Naive thymus-derived CD8-positive, alpha-beta T cell (primary cell): ENCODE data around the gene ASPSCR1. TPM values are rescaled to one million over a fixed set of nuclear protein-coding genes. Genes with fewer than 3 reads are reported as not detected.

Experiments
- ATAC-seq, 2 donors: fragments of 150-1000 bp; cut with Tn5 transposase in 1 of 2; sonication (Bioruptor Pico), chemical (Tn5 transposase) in 1 of 2; 1 replicate in 1 of 2; 2 replicates in 1 of 2; pipeline ENCODE4 v1.10.0; 2021; ENCODE audit warnings: mild to moderate bottlenecking in 2 of 2, moderate library complexity in 2 of 2
- POLR2A ChIA-PET: fragments of 350-600 bp; sonication (Branson Sonifier 250); formaldehyde crosslinking; loops from one replicate; lab custom pipeline; 2021; ENCODE audit warnings: antibody characterized with exemption; lab: Charles Lee
- DNase-seq, 10 donors: peaks; one replicate each; pipeline versions ENCODE4 v3.0.0 to v3.0.0-alpha.2; 2020 to 2022
- H3K27ac Mint-ChIP-seq, 10 donors: one replicate each; pipeline ENCODE4 v1.8.0; 2020 to 2022; ENCODE audit warnings: mild to moderate bottlenecking in 10 of 10, mixed read lengths in 10 of 10, moderate library complexity in 4 of 10, inconsistent platforms in 1 of 10
- H3K27me3 Mint-ChIP-seq, 5 donors: one replicate each; pipeline ENCODE4 v1.8.0; 2021 to 2022; ENCODE audit warnings: mixed read lengths in 5 of 5
- H3K36me3 Mint-ChIP-seq, 3 donors: one replicate each; pipeline ENCODE4 v1.8.0; 2020 to 2022; ENCODE audit warnings: mixed read lengths in 3 of 3, mild to moderate bottlenecking in 2 of 3, inconsistent platforms in 1 of 3
- H3K4me1 Mint-ChIP-seq, 4 donors: one replicate each; pipeline ENCODE4 v1.8.0; 2021 to 2022; ENCODE audit warnings: mixed read lengths in 4 of 4
- H3K4me3 Mint-ChIP-seq, 10 donors: one replicate each; pipeline ENCODE4 v1.8.0; 2020 to 2022; ENCODE audit warnings: mild to moderate bottlenecking in 10 of 10, mixed read lengths in 10 of 10, moderate library complexity in 6 of 10, inconsistent platforms in 1 of 10
- H3K9me3 Mint-ChIP-seq, 9 donors: one replicate each; pipeline ENCODE4 v1.8.0; 2020 to 2022; ENCODE audit warnings: mixed read lengths in 9 of 9, mild to moderate bottlenecking in 3 of 9, inconsistent platforms in 1 of 9, moderate library complexity in 1 of 9
- polyA plus RNA-seq, 3 donors: library from polyadenylated mRNA; unstranded; fragments of 300-500 nt; fragmentation: Illumina TruSeq; gene quantifications; one replicate each; pipeline ENCODE4 v1.2.3, GENCODE V29; 2021
- total RNA-seq, 8 experiments: library from RNA in 2 of 8; stranded (reverse) in 2 of 8; gene quantifications; one replicate each; pipeline ENCODE4 v1.2.3 and lab custom pipeline; 2021 to 2026

ASPSCR1 gene
- total and polyA plus RNA-seq, 5 experiments from 2014 or later, result 28.1 to 47.7 (median 33.4) TPM

DNA sequence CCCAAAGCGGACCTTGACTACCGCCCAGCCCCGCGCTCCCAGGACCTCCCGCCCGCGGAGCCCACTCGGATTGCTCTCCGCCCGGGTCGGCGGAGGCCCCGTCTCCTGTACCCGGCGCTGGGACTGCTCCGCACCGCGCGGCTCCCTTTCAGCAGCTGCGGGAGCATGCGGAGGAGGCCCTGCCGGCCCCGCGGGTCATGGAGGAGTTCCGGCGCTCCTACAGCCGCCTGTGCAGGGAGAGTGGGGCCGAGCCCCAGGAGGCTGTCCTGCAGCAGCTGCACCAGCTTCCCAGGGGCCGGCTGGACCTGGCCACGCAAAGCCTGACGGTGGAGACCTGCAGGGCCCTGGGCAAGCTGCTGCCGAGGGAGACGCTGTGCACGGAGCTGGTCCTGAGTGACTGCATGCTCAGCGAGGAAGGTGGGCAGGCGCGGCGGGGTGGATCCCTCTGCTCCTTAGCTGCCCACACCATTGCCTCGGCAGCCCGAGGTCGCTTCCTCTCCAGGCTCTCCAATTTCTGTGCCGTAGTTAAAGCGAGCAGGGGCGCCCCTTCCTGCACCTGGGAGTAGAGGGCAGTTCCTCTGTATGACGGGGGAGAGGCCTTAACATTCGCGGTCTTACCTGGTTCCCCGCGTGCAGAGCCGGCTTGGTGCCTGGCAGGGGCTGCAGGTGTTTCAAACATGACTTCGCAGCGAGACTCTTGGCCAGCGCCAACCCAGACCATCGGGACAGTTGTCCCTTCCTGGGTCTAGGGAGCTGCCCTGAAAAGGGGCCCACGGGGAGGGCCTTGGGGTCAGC lies 46.2 kb downstream of the ASPSCR1 start:
- Mint-ChIP-seq H3K4me1 (peaks cover 12 to 29% (median 24%) of the 10 kb centered on the region in 4 donors), H3K36me3 (peaks cover 0 to 1% (median 0%) of the 10 kb centered on the region in 3 donors), H3K27me3 (no peaks in the 10 kb centered on the region), H3K9me3 (no peaks in the 10 kb centered on the region), H3K4me3 (peak overlapping the region; percentile 67 to 88 (median 76)), H3K27ac (peak overlapping the region in 3 of 10 donors; percentile 9 to 22 (median 15))
- peak in 1 of 2 donors; percentile 8 for ATAC-seq
- POLR2A ChIA-PET, result interaction anchor here (1.0 to 6.0 kb wide), 12 partner anchors 14 to 269 kb away, joined by 3 to 61 read pairs (median 5); partner anchors contain the start of genes ARHGDIA, ASPSCR1, DCXR and DUS1L
- DNase-seq, result peak in 2 of 10 donors; percentile 13 to 27

DNA sequence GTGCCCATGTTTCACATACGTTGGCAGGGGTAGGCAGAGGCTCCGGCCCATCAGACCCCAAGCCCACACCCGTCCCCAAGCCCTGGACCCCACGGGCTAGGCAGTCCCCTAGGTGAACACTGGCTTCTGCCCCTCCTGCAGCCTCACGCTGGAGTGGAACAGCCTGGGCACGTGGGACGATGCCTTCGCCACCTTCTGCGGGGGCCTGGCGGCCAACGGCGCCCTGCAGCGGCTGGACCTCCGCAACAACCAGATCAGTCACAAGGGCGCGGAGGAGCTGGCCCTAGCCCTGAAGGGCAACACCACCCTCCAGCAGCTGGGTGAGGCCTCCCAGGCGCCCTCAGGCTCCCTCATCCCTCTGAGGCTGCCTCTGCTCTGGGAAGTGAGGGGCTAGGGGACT lies 47.4 kb downstream of the ASPSCR1 start:
- no peaks in the 10 kb centered on the region for H3K27me3 Mint-ChIP-seq
- POLR2A ChIA-PET, result interaction anchor here (3.0 to 6.0 kb wide), 2 partner anchors 13 to 102 kb away, joined by 13 to 22 read pairs; partner anchors contain the start of gene DCXR
- no peak overlapping the region for H3K27ac Mint-ChIP-seq
- peaks cover 14 to 36% (median 29%) of the 10 kb centered on the region in 4 donors for H3K4me1 Mint-ChIP-seq
- peak overlapping the region in 1 of 10 donors; percentile 4 for H3K4me3 Mint-ChIP-seq
- ATAC-seq, result no peak
- DNase-seq, result no peak
- H3K36me3 Mint-ChIP-seq, result no peaks in the 10 kb centered on the region
- H3K9me3 Mint-ChIP-seq, result no peaks in the 10 kb centered on the region

DNA sequence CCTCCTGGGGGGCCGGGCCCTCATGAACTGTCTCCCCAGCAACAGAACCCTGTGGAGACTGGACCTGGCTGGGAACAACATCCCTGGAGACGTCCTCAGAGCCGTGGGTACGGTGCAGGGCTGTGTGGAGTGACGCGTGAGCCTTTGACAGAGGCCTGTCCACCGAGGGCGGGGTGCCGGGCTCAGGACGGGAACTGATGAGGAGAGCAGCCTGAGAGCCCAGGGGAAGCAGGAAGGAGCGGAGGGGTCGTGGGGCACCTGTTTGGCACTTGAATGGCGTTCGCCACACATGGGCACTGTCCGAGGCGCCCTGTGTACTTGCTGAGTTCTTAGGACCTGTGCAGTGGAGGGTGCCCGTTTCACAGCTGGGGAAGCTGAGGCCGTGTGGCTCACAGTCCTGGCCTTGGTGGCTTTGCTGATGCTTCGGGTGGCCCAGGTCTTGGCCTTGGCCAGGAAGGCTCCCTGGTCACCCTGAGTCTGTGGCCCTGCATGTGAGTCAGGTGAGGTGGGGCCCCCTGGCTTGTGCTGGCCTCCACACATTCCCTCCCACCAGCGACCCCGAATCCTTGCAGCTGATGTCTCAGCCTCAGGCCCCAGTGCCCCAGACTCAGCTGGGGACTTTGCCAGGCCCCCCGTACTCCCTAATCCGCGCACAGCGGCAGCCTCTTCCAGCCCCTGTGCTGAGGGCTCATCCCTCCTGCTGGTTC lies 48.1 kb downstream of the ASPSCR1 start:
- Mint-ChIP-seq H3K4me3 (peak overlapping the region in 3 of 10 donors; percentile 27 to 65 (median 57)), H3K9me3 (no peaks in the 10 kb centered on the region), H3K4me1 (peaks cover 15 to 33% (median 30%) of the 10 kb centered on the region in 4 donors), H3K36me3 (no peaks in the 10 kb centered on the region), H3K27ac (peak overlapping the region in 1 of 10 donors; percentile 20), H3K27me3 (no peaks in the 10 kb centered on the region)
- POLR2A ChIA-PET, result interaction anchor here (1.2 to 6.0 kb wide), 2 partner anchors 12 to 66 kb away, joined by 3 to 22 read pairs; partner anchors contain the start of gene DCXR
- ATAC-seq, result no peak
- DNase-seq, result no peak

DNA sequence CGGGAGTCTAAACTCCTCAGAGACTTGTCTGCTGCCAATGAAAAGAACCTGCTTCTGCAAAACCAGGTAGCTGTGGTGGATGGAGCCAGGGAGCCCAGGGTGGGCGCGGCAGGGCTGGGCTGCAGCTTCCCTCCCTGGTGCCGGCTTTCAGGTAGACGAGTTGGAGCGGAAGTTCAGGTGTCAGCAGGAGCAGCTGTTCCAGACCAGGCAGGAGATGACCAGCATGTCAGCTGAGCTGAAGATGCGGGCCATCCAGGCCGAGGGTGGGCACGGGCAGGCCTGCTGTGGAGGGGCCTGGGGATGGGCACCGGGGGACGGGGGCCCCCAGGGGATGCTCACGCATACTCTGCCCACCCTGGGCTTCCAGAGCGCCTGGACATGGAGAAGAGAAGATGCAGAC lies 50.8 kb downstream of the ASPSCR1 start:
- POLR2A ChIA-PET, result interaction anchor here (0.7 to 1.3 kb wide), 2 partner anchors 60 to 127 kb away, joined by 3 to 4 read pairs; no protein-coding TSS in a partner anchor
- ATAC-seq (no peak), DNase-seq (no peak)
- Mint-ChIP-seq H3K36me3 (no peaks in the 10 kb centered on the region), H3K4me3 (peak overlapping the region in 1 of 10 donors; percentile 6), H3K27me3 (no peaks in the 10 kb centered on the region), H3K27ac (no peak overlapping the region), H3K4me1 (peaks cover 10 to 20% (median 15%) of the 10 kb centered on the region in 4 donors), H3K9me3 (no peaks in the 10 kb centered on the region)

DNA sequence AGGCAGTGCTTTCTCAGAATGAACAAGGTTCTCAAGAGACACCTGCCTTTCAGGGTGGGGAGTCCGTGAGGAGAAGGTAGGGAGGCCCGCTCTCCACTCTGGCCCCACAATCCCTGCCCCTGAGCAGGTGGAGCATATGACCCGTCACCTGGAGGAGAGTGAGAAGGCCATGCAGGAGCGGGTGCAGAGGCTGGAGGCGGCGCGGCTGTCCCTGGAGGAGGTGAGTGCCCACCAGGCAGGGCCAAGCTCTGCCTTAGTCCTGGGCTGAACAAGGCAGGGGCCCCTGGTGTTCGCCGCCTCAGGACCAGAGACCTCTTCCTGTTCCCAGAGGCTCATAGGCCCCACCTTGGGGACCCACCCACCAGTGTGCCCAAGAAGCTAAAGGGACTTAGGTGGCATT lies 51.5 kb downstream of the ASPSCR1 start:
- no peaks in the 10 kb centered on the region for H3K9me3 Mint-ChIP-seq
- peaks cover 9 to 15% (median 11%) of the 10 kb centered on the region in 4 donors for H3K4me1 Mint-ChIP-seq
- peak overlapping the region in 3 of 10 donors; percentile 10 to 77 (median 59) for H3K4me3 Mint-ChIP-seq
- no peaks in the 10 kb centered on the region for H3K27me3 Mint-ChIP-seq
- POLR2A ChIA-PET, result interaction anchor here (1.3 kb wide), 1 partner anchor 61 kb away, joined by 4 read pairs; no protein-coding TSS in a partner anchor
- H3K27ac Mint-ChIP-seq, result no peak overlapping the region
- ATAC-seq (no peak), DNase-seq (no peak)
- H3K36me3 Mint-ChIP-seq, result no peaks in the 10 kb centered on the region

DNA sequence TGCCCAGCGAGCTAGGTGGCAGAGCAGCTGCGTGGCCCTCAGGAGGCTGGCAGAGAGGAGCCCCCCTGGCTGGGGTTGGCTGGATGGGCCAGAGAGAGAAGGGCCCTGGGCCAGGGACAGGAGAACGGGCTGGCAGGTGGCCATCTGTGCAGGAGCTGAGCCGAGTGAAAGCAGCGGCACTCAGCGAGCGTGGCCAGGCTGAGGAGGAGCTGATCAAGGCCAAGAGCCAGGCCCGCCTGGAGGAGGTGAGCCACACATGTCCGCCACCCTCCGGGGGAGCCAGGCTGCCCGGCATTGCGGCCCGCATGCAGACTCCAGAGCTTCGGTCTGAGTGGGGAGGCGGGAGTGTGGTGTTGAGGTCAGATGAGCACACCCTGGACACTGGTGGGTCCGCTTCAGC lies 52.0 kb downstream of the ASPSCR1 start:
- Mint-ChIP-seq H3K4me1 (peaks cover 9 to 13% (median 10%) of the 10 kb centered on the region in 4 donors), H3K36me3 (no peaks in the 10 kb centered on the region), H3K4me3 (peak overlapping the region in 9 of 10 donors; percentile 10 to 77 (median 59)), H3K27me3 (no peaks in the 10 kb centered on the region), H3K9me3 (no peaks in the 10 kb centered on the region), H3K27ac (peak overlapping the region in 1 of 10 donors; percentile 36)
- POLR2A ChIA-PET, result interaction anchor here (1.2 kb wide), 1 partner anchor 125 kb away, joined by 3 read pairs; no protein-coding TSS in a partner anchor
- ATAC-seq (no peak), DNase-seq (no peak)

DNA sequence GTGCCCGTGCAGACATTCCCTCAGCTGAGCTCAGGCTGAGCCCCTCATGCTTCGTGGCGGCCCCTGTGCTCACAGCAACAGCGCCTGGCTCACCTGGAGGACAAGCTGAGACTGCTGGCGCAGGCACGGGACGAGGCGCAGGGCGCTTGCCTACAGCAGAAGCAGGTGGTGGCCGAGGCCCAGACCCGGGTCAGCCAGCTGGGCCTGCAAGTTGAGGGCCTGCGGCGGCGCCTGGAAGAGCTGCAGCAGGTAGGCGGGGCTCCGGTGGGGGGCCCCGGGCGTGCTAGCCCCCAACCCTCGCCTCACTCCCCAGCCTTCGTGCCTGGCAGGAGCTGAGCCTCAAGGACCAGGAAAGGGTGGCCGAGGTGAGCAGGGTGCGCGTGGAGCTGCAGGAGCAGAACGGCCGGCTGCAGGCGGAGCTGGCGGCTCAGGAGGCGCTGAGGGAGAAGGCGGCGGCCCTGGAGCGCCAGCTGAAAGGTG lies 52.6 kb downstream of the ASPSCR1 start:
- Mint-ChIP-seq H3K27ac (no peak overlapping the region), H3K4me1 (peaks cover 10 to 13% (median 11%) of the 10 kb centered on the region in 4 donors), H3K9me3 (no peaks in the 10 kb centered on the region), H3K27me3 (no peaks in the 10 kb centered on the region), H3K36me3 (peaks cover 0 to under 1% (median 0%) of the 10 kb centered on the region in 3 donors), H3K4me3 (peak overlapping the region in 3 of 10 donors; percentile 47 to 88 (median 59))
- ATAC-seq (peak in 1 of 2 donors; percentile 2), DNase-seq (peak in 1 of 10 donors; percentile 33)
- POLR2A ChIA-PET, result interaction anchor here (0.5 to 2.0 kb wide), 15 partner anchors 13 to 581 kb away, joined by 3 to 9 read pairs (median 3); partner anchors contain the start of genes CD7, DUS1L and FASN

DNA sequence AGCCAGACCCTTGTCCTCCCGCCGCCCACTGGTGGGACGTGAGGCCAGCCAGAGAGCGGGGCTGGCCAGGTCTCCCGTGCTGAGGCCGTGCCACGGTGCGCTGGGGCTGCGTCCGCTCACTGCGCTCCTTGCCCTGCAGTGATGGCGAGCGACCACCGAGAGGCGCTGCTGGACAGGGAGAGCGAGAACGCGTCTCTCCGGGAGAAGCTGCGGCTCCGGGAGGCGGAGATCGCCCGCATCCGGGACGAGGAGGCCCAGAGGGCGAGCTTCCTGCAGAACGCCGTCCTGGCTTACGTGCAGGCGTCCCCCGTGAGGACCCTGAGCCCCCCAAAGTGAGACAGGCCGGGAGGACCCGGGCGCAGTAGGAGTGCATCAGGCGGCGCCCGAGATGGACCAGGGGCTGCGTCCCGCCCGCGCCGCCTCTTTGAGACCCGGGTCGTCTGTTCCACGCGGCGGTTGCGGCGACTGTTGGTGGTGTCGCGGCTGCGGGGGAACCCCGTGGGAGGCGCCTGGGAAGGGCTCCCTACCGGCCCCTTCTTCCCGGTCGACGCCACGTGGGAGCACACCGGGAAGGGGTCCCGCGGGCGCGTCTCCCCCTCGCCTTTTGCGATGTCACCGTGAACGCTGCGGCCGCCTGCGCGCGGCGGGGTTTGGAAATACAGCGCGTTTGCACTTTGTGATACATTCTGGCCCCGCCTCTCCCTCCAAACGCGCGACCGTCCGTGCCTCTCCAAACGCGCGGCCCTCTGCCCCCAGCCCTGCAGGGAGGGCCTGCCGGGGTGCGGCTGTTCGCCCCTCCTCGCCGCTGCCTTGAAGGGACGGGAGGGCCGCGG lies 53.3 kb downstream of the ASPSCR1 start:
- Mint-ChIP-seq H3K4me1 (peaks cover 10 to 19% (median 17%) of the 10 kb centered on the region in 4 donors), H3K36me3 (peaks cover 0 to 4% (median 3%) of the 10 kb centered on the region in 3 donors), H3K4me3 (peak overlapping the region; percentile 74 to 94 (median 84)), H3K27me3 (no peaks in the 10 kb centered on the region), H3K9me3 (no peaks in the 10 kb centered on the region), H3K27ac (peak overlapping the region in 3 of 10 donors; percentile 28 to 77 (median 49))
- POLR2A ChIA-PET, result interaction anchor here (0.5 to 2.0 kb wide), 16 partner anchors 12 to 580 kb away, joined by 3 to 9 read pairs (median 3); partner anchors contain the start of genes CD7, DUS1L and FASN
- DNase-seq (peak; percentile 65 to 87 (median 80)), ATAC-seq (peak; percentile 80 to 85)

DNA sequence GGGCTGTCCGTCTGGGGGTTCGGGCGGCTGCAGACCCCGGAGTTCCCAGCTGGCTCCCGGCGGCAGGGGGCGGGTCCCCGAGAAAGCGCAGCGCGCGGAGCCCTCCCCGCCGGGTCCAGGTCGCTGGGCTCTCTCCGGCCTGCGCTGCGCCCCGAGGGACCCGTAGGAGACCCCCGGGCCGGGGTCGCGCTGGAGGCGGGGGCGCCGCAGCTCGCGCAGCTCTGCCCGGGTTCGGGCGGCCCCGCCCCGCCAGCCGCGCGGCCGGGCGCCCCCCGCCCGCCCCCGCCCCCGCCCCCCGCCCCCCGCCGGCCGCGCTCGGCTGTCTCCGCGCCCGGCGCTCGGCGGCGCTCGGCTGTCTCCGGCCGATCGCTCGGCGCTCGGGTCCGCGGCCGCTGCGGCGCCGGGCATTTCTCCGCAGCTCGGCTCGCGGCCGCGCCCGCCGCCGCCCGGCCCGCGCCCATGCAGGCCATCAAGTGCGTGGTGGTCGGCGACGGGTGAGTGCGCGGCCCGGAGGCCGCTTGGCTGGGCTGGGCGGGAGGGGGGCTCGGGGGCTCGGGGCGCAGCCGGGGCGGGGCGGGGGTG lies 54.0 kb downstream of the ASPSCR1 start, which contains the start of gene RAC3:
Gene RAC3, plus strand, starts transcription at position 376 of the 582 bp plus-strand sequence. Its CDS starts 84 bp downstream, at position 460.
- Mint-ChIP-seq H3K9me3 (no peaks in the 10 kb centered on the region), H3K27me3 (no peaks in the 10 kb centered on the region), H3K36me3 (peaks cover 0 to 4% (median 3%) of the 10 kb centered on the region in 3 donors), H3K4me3 (peak within 1 kb of the TSS; percentile 74 to 94 (median 84)), H3K4me1 (peaks cover 7 to 26% (median 23%) of the 10 kb centered on the region in 4 donors), H3K27ac (peak within 1 kb of the TSS in 3 of 10 donors; percentile 28 to 77 (median 49))
- DNase-seq (no peak), ATAC-seq (peak; percentile 7 to 26)
- POLR2A ChIA-PET, result interaction anchor here (1.4 to 2.0 kb wide), 4 partner anchors 66 to 121 kb away, joined by 7 to 9 read pairs (median 7); partner anchors contain the start of gene FASN

DNA sequence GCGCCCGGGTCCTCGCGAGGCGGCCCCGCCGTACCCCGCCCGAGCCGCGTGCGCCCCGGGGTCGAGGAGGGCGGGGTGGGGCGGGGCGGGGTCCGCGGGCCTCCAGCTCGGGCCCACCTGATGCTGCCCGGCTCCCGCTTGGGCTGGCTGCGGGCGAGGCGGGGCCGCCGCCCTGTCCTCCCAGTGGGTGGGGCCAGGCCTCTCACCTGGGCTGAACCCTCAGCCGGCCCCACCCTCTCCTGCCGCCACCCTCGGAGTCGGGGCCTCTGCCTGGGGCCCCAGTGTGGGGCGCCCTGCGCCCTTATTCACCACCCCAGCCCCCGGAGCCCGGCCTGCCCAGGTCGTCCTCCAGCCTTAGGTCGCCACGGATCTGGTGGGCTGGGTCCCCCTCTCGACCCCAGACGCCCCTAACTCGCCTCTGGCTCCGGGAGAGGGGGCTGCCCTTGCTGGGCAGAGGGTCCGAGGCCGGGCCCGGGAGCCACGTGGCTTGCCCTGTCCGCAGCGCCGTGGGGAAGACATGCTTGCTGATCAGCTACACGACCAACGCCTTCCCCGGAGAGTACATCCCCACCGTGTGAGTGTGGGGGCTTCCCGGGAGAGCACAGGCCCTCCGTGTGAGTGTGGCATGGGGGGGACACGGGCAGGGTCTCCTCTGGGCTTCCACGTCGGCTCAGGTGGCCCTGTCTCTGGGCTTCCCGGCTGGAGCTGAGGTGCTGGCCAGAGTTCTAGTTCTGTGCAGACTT lies 54.6 kb downstream of the ASPSCR1 start:
- Mint-ChIP-seq H3K4me3 (peak overlapping the region in 8 of 10 donors; percentile 36 to 74 (median 56)), H3K36me3 (peaks cover 0 to 4% (median 3%) of the 10 kb centered on the region in 3 donors), H3K27ac (no peak overlapping the region), H3K27me3 (no peaks in the 10 kb centered on the region), H3K9me3 (no peaks in the 10 kb centered on the region), H3K4me1 (peaks cover 7 to 26% (median 24%) of the 10 kb centered on the region in 4 donors)
- ATAC-seq (peak; percentile 15 to 41), DNase-seq (peak in 2 of 10 donors; percentile 30 to 37)
- POLR2A ChIA-PET, result interaction anchor here (1.5 kb wide), 1 partner anchor 65 kb away, joined by 4 read pairs; no protein-coding TSS in a partner anchor
